HG03095 (cell line): ENCODE data around the gene LHFPL5.

Experiments used
- ATAC-seq: cut with Tn5 transposase; IDR thresholded peaks from one replicate; pipeline ENCODE4 v1.9.1; 2021; ENCODE audit warnings: moderate library complexity; ENCODE audit not compliant: unreplicated experiment

LHFPL5 gene

DNA sequence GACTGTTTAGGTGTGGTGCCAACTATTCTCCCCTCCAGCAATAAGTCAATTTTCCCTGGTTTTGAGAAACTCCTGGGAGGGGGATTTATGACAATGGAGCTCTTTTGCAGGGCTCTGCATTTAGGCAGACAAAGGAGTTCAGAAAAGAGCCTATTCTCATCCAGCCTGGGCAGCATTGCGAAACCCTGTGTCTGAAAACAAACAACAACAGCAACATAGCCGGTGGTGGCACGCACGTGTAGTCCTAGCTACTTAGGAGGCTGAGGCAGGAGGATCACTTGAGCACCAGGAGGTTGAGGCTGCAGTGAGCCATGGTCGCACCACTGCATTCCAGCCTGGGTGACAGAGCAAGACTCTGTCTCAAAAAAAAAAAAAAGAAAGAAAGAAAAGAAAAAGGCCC lies 14.5 kb upstream of the LHFPL5 start:
- ATAC-seq: no peak

- ATAC-seq: no peak
Observed at GRCh38 chr6:35794536-35795452, 10.4 kb upstream of the LHFPL5 start.

DNA sequence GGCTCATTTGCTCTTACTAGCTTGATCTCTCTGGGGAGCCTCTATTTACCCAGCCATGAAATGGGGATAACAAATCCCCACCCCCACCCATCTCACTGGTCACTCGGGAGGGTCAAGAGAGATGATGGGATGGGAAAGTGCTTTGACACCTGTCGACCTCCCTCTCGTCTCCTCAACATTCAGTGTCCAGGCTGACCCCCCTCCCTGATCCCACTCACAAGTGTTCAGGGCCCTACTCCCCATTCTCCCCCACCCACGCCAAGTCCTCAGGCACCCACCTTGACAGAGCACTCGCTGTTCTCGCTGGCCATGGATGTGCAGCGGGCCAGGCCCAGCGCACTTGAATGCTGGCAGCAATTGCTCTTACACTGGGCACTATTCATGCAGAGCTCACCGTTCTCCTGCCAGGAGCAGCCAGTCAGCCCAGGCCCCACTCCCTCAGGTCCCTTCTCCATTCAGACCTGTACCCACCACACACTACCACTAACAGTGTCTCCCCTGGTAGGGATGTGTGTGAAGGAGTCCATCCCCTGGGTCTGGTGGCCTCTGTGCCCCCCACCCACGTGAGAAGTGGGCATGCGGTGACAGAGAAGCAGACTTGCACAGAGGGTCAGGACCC lies 9.6 kb upstream of the LHFPL5 start:
- no peak for ATAC-seq

DNA sequence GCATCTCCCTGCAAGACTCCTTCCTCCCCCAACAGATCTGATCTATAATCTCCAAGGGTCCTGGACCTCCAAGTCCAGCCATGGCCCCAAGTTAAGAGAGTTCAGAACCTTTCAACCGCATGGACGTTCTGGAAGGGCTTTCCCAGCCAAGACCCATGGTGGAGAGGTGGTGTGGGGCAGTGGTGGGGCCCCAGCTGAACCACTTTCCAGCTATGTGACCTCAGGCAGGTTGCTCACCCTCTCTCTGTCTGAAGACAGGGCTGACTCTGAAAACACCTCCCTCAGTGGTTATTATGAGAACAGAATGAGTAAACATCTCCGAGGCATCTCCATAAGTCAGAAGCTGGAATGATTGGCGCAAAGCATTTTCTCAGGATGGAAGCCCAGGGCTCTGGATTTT lies 8.9 kb upstream of the LHFPL5 start:
- ATAC-seq: no peak

- ATAC-seq: no peak
Observed at GRCh38 chr6:35797837-35798526, 7.2 kb upstream of the LHFPL5 start.

DNA sequence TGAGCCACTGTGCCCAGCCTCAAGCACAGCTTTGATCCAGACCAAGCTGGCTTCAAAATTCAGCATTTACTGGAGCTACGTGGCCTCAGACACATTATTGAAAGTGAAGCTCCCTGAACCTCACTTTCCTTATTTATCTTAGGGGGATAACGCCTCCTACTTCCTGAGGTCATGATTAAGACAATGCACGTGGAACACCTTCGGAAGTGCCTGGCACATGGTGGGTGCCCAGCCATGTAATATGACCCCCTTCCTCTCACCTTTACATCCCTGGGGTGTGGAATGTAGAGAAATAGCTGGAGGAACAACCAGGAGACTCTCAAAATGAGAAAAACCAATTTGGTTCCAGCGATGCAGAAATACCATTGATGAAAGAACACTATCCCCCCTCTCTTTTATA lies 6.4 kb upstream of the LHFPL5 start:
- no peak for ATAC-seq

GRCh38 chr6:35801148-35801547 lies 4.0 kb upstream of the LHFPL5 start:
- no peak for ATAC-seq

DNA sequence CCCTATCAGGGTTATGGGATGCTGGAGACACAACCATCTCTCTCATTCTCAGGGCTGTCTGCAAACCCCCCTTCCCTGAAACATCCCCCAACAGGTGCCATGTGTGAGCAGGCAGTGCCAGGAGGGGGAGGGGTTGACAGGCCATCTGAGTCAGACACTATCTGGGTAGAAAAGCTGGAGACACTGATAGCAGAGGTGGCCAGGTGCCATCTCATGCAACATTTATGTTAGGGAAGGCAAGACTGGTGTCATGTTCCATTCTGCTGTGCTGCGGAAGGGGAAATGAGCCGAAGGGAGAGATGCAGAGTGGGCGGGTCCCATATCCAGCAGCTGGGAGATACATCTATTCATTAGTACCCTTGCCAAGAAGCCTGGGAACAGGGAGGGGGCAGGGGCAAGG lies 3.5 kb downstream of the LHFPL5 start:
- ATAC-seq: no peak

GRCh38 chr6:35809809-35810208 lies 4.7 kb downstream of the LHFPL5 start:
- ATAC-seq: no peak

DNA sequence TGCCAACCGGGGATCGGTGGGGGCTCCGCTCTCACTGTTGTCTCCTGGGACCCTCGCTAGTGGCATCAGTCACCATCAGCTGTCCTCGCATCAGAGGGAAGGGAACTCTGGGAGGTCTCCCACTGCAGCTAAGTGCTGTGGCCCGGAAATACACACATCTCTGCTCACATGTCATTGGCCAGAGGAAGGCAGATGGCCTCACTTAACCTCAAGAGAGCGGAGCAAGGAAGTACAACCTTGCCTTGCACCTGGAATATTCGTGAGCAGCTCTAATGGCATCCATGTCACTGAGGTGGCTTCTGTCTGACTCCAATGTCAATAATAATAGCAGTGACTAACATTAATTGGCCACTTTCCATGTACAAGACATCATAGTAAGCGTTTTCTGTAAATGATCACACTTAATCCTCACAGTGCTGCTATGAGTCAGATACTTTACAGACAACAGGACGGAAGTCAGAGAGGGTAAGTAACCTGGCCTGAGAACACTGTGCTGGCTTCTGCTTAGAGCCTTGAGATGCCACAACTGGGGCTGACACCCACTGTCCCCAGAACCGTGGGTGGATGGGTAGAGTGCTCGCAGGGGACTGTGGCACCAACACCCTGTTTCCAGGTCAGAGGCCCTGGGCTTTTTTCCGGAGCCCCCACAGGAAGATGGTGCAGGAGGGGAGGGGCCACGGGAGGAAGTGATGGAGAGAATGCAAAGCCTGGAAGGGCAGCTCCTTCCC lies 6.0 kb downstream of the LHFPL5 start:
- no peak for ATAC-seq

DNA sequence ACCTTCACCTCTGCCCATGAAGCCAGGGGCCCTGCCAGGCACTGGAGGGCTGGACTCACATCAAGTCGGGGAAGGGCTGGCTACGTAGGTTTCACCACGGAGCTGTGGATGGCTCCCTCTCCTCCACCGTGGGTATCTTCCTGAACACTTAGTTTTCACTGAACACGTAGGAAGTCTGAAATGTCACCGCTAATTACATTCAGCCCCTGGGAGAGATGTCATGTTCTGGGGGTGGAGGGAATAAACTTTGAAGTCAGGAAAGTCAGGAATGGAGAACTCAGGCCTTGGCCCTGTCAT lies 6.5 kb downstream of the LHFPL5 start:
- ATAC-seq: no peak

DNA sequence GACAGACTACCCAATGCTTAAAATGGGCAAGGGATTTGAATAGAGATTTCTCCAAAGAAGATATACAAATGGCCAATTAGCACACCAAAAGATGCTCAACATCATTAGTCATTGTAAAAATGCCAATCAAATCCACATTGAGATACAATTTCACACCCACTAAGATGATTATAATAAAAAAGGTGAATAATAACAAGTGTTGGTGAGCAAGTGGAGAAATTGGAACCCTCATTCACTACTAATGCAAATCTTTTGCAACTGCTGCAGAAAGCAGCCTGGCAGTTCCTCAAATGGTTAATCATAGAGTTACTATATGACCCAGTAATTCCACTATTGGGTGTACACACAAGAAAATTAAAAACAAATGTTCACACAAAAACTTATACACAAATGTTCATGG lies 12.4 kb downstream of the LHFPL5 start:
- no peak for ATAC-seq

DNA sequence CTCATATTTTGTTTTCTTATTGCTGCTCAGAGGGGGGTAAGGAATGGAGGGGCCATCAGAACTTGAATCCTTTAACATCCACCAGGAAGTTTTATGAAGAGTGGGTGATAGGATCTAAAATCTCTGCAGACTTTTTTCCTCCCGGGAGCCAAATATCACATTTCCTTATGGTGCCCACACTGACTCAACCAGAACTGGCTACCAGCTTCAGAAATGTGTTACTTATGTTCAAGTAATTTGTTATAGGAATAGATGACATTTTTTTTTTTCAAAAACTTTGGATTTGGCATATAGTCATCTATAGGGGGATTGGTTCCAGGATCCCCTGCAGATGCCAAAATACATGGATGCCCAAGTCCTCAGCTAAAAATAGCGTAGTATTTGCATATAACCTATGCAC lies 18.4 kb downstream of the LHFPL5 start:
- ATAC-seq: no peak

GRCh38 chr6:35824552-35825192 lies 19.5 kb downstream of the LHFPL5 start:
- ATAC-seq: no peak

DNA sequence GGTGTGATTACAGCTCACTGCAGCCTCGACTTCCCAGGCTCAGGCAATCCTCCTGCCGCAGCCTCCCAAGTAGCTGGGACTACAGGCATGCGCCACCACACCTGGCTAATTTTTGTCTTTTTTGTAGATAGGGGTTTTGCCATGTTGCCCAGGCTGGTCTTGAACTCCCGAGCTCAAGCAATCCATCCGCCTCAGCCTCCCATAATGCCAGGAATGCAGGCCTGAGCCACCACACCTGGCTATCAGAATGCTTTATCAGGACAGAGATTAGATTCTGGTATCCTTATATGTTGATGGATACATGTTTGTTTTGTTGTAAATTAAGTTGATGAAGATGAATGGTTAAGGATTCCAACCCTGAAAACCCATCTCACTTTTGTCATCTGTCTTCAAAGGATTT lies 24.2 kb downstream of the LHFPL5 start:
- no peak for ATAC-seq

DNA sequence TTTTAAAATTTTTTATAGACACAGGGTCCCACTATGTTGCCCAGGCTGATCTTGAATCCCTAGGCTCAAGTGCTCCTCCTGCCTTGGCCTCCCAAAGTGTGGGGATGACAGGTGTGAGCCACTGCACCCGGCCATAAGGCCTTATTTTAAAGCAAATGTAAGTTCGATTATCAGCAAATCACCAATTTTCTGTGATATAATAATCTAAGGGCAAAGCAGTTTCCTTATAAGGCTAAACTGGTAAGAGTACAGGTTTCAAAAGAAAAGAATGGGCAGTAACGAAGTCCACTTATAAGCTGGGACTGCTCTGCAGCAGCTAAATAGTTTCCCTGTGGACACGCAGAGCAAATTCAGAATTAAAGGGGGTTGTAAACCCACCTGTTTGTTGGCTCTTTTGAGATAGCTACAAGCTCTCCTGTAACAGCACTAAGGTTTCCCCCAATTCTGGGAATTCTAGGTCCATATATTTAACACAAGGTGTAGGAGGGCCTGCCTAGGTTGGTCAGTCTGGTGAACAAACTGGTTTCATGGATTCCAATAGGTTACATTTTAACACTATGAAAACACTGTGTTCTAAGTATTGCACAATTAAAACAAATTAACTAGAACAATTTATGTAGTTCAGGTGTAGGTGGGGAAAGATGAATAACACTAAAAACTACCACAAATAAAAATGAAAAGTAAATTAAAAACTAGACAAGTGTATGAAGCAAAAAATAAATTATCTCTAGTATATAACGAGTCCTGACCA lies 26.3 kb downstream of the LHFPL5 start:
- no peak for ATAC-seq

- ATAC-seq: no peak
Observed at GRCh38 chr6:35833536-35833935, 28.4 kb downstream of the LHFPL5 start.

GRCh38 chr6:35839019-35839418 lies 33.9 kb downstream of the LHFPL5 start:
- ATAC-seq: no peak

DNA sequence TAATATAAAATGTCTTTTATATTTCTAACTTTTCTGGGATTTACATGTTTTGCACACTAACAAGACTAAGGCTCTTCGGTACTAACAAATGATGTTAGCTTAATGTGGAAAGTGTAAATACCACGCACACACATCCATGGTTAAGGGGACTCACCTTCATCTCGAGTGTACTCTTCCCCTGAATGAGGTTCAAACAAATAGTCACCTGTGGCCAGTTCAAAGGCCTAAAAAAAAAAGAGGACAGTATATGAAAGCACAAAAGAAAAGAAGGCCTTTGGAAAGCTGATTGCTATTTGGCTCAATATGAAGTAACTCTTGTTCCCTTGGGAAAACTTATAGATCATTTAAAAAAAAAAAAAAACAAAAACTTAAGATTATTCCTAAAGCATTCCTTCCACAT lies 37.2 kb downstream of the LHFPL5 start:
- no peak for ATAC-seq

DNA sequence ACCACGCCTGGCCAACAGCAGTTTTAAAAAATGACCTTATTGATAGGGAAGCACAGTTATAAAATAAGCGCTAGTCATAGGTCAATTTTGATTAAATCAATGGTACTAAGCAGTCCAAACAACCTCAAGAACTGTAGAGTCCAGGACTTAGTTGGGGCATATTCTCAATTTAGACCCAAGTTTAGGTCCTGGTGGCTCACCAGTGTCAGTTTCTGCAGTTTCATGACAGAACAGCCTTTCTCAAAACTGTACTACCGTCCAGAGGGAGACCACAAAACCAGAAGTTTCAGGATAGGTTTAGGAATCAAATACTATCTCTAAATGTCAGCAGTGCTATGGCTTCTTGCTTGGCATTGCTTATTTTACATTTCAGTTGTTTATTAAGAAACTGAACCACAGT lies 39.1 kb downstream of the LHFPL5 start:
- ATAC-seq: no peak
